MCF 10A (cell line): ENCODE data around the gene RBM20. TPM values are rescaled to one million over a fixed set of nuclear protein-coding genes. Genes with fewer than 3 reads are reported as not detected.

Experiments used
- BruUV-seq: library from RNA; stranded (reverse); fragments of 400-500 nt; replicated peaks from 2 replicates; lab custom pipeline; 2021; lab: Mats Ljungman, UMichigan
- CTCF ChIA-PET: fragments of 300-600 bp; sonication (Branson Sonifier 250); formaldehyde crosslinking; extraction: SDS; loops from one replicate; lab custom pipeline; 2021; ENCODE audit warnings: antibody characterized with exemption, inconsistent platforms; lab: Yijun Ruan, JAX
- POLR2A ChIA-PET: fragments of 300-600, 350-650 bp; sonication (Branson Sonifier 250); formaldehyde crosslinking; extraction: SDS; loops from one replicate; lab custom pipeline; 2020; ENCODE audit warnings: antibody characterized with exemption, inconsistent platforms; lab: Yijun Ruan, JAX
- DNase-seq: peaks from one replicate; pipeline ENCODE4 v3.0.0-alpha.2; 2018; ENCODE audit not compliant: unreplicated experiment
- H3K27ac Mint-ChIP-seq: one replicate; pipeline ENCODE4 v1.8.0; 2022; ENCODE audit warnings: mild to moderate bottlenecking, low read depth, mixed read lengths; ENCODE audit not compliant: unreplicated experiment
- H3K27me3 Mint-ChIP-seq: one replicate; pipeline ENCODE4 v1.8.0; 2022; ENCODE audit warnings: mixed read lengths; ENCODE audit not compliant: insufficient read depth, unreplicated experiment
- H3K36me3 Mint-ChIP-seq: one replicate; pipeline ENCODE4 v1.8.0; 2022; ENCODE audit warnings: mild to moderate bottlenecking, moderate library complexity, mixed read lengths; ENCODE audit not compliant: insufficient read depth, unreplicated experiment
- H3K4me1 Mint-ChIP-seq: one replicate; pipeline ENCODE4 v1.8.0; 2022; ENCODE audit warnings: mixed read lengths; ENCODE audit not compliant: insufficient read depth, unreplicated experiment
- H3K4me3 Mint-ChIP-seq: one replicate; pipeline ENCODE4 v1.8.0; 2022; ENCODE audit warnings: mild to moderate bottlenecking, moderate library complexity, mixed read lengths; ENCODE audit not compliant: unreplicated experiment
- H3K9me3 Mint-ChIP-seq: one replicate; pipeline ENCODE4 v1.8.0; 2022; ENCODE audit warnings: mixed read lengths; ENCODE audit not compliant: unreplicated experiment
- CTCF ChIP-seq: fragments of 200-600 bp; IDR thresholded peaks from one replicate; pipeline ENCODE4 v1.8.0; 2022; ENCODE audit warnings: antibody characterized with exemption, mild to moderate bottlenecking; ENCODE audit not compliant: unreplicated experiment
- intact Hi-C: fragments of 100-400 bp; cut with micrococcal nuclease; formaldehyde crosslinking; loops from 2 replicates; pipeline ENCODE4 v1.14.1; 2022
- total RNA-seq: library from RNA; stranded (reverse); gene quantifications from 2 replicates; pipeline ENCODE4 v1.2.3, GENCODE V29; 2022

RBM20 gene
- total RNA-seq, 1 experiment from 2014 or later = not detected

GRCh38 chr10:110753462-110753861 lies 109.3 kb downstream of the RBM20 start:
- Mint-ChIP-seq H3K4me1 (peaks cover 5% of the 10 kb centered on the region), H3K9me3 (peaks cover 14% of the 10 kb centered on the region), H3K27me3 (no peaks in the 10 kb centered on the region), H3K27ac (no peak overlapping the region), H3K36me3 (no peaks in the 10 kb centered on the region), H3K4me3 (no peak overlapping the region)
- intact Hi-C loops = no loop called here
- no peak for DNase-seq
- no TSS peak for BruUV-seq
- no peak for TF ChIP-seq CTCF
- CTCF ChIA-PET = interaction anchor here (0.7 kb wide), 1 partner anchor 114 kb away, joined by 3 read pairs; no protein-coding TSS in a partner anchor
- POLR2A ChIA-PET = interaction anchor here (0.6 kb wide), 1 partner anchor 11 kb away, joined by 3 read pairs; no protein-coding TSS in a partner anchor

GRCh38 chr10:110754375-110755105 lies 110.4 kb downstream of the RBM20 start:
- intact Hi-C loops = no loop called here
- Mint-ChIP-seq H3K4me3 (no peak overlapping the region), H3K27me3 (no peaks in the 10 kb centered on the region), H3K36me3 (no peaks in the 10 kb centered on the region), H3K4me1 (peaks cover 5% of the 10 kb centered on the region), H3K27ac (no peak overlapping the region), H3K9me3 (peaks cover 4% of the 10 kb centered on the region)
- ChIA-PET CTCF (interaction anchor here (1.0 kb wide), 1 partner anchor 83 kb away, joined by 3 read pairs; no protein-coding TSS in a partner anchor), POLR2A (interaction anchor here (0.7 to 1.1 kb wide), 2 partner anchors 11 to 133 kb away, joined by 4 read pairs; no protein-coding TSS in a partner anchor)
- no peak for DNase-seq
- no TSS peak for BruUV-seq
- TF ChIP-seq CTCF = no peak

GRCh38 chr10:110755781-110756180 lies 111.6 kb downstream of the RBM20 start:
- BruUV-seq = no TSS peak
- CTCF ChIA-PET = interaction anchor here (1.1 to 1.8 kb wide), 2 partner anchors 138 to 145 kb away, joined by 3 to 4 read pairs; no protein-coding TSS in a partner anchor
- Mint-ChIP-seq H3K9me3 (no peaks in the 10 kb centered on the region), H3K36me3 (no peaks in the 10 kb centered on the region), H3K4me1 (peaks cover 5% of the 10 kb centered on the region), H3K27me3 (no peaks in the 10 kb centered on the region), H3K4me3 (no peak overlapping the region), H3K27ac (no peak overlapping the region)
- POLR2A ChIA-PET = interaction anchor here (0.8 to 1.5 kb wide), 2 partner anchors 131 to 162 kb away, joined by 3 to 5 read pairs; no protein-coding TSS in a partner anchor
- no peak for DNase-seq
- intact Hi-C loops = no loop called here
- TF ChIP-seq CTCF = no peak

- no peaks in the 10 kb centered on the region for H3K36me3 Mint-ChIP-seq
- peaks cover 5% of the 10 kb centered on the region for H3K4me1 Mint-ChIP-seq
- no TSS peak for BruUV-seq
- no peak overlapping the region for H3K4me3 Mint-ChIP-seq
- no peak for DNase-seq
- intact Hi-C loops = no loop called here
- no peak overlapping the region for H3K27ac Mint-ChIP-seq
- no peak for TF ChIP-seq CTCF
- no peaks in the 10 kb centered on the region for H3K9me3 Mint-ChIP-seq
- ChIA-PET POLR2A (interaction anchor here (1.1 to 1.9 kb wide), 4 partner anchors 95 to 161 kb away, joined by 3 to 6 read pairs (median 4); partner anchors contain the start of gene PDCD4), CTCF (interaction anchor here (1.8 kb wide), 1 partner anchor 146 kb away, joined by 4 read pairs; no protein-coding TSS in a partner anchor)
- H3K27me3 Mint-ChIP-seq = no peaks in the 10 kb centered on the region
Observed at GRCh38 chr10:110756876-110757275, 112.7 kb downstream of the RBM20 start.
